AG09319 (cell line): Measurements from ENCODE around the gene CDS2.

Experiments
- DNase-seq: peaks from one replicate; pipeline ENCODE4 v3.0.0-alpha.2; 2010; ENCODE audit warnings: low read depth; ENCODE audit errors: extremely low read depth
- CTCF ChIP-seq: IDR thresholded peaks from 2 replicates; pipeline ENCODE4 v1.5.1; 2011; ENCODE audit warnings: low read depth, mild to moderate bottlenecking, inconsistent platforms, low read length, moderate library complexity

The CDS2 gene

GRCh38 chr20:5189917-5190316 lies 63.1 kb downstream of the CDS2 start:
- no peak for DNase-seq
- no peak for TF ChIP-seq CTCF

- no peak for DNase-seq
- no peak for TF ChIP-seq CTCF
These were observed 63.6 kb downstream of the CDS2 start for GRCh38 chr20:5190444-5190843.

GRCh38 chr20:5191829-5192569 lies 65.2 kb downstream of the CDS2 start:
- DNase-seq, result peak; percentile 57

GRCh38 chr20:5192570-5193431 lies 66.0 kb downstream of the CDS2 start:
- no peak for DNase-seq
- TF ChIP-seq CTCF, result no peak

More at GRCh38 chr20:5191829-5192569, 65.2 kb downstream of the CDS2 start:
- TF ChIP-seq CTCF, result peak; percentile 67

- no peak for DNase-seq
- no peak for TF ChIP-seq CTCF
These were observed 68.8 kb downstream of the CDS2 start for GRCh38 chr20:5195655-5196054.

GRCh38 chr20:5196149-5196548 lies 69.3 kb downstream of the CDS2 start:
- no peak for TF ChIP-seq CTCF
- no peak for DNase-seq

GRCh38 chr20:5197270-5197827 lies 70.5 kb downstream of the CDS2 start:
- no peak for DNase-seq
- no peak for TF ChIP-seq CTCF
